ENCODE measurements around the gene TBC1D22A. TPM values are rescaled to one million over a fixed set of nuclear protein-coding genes. Genes with fewer than 3 reads are reported as not detected.

TBC1D22A gene
- total and polyA plus RNA-seq, 2 donors from 2014 or later: 24.6 to 39.4 TPM

DNA sequence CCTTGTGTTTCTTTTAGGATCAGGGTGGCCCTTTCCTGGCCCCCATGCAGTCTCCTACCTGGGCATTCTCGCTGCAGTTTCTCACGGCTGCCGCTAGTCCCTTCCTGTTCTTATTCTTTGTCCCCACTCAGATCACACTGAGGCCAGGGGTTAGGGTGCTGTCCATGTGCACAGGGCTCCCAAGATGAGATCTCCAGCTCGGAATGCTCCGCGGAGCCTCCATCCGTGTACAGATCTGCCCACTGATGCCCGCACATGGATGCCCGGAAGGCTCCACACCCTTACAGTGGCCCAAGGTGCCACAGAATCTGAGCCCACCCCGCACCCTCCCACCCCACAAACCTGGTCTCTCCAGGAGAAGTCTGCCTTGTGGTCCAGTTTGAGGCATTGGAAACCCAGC is 457.3 kb downstream of the TBC1D22A start:
- no peak overlapping the region for H3K9ac ChIP-seq (ENCODE audit: low read length in 3 of 3)
- H3K4me3 ChIP-seq (ENCODE audit: low read length in 3 of 3): no peak overlapping the region
- no peak overlapping the region for H3K27ac ChIP-seq (ENCODE audit: low read depth in 2 of 2, low read length in 2 of 2)
- H3K9me3 ChIP-seq (ENCODE audit: control insufficient read depth in 2 of 3, insufficient read depth in 1 of 3, low read length in 3 of 3): no peaks in the 10 kb centered on the region
- no peaks in the 10 kb centered on the region for H3K36me3 ChIP-seq (ENCODE audit: control insufficient read depth in 2 of 3, insufficient read depth in 3 of 3, low read length in 3 of 3)
- intact Hi-C loops (cut with DNase I): no loop called here
- no peak for DNase-seq
- TF ChIP-seq, protein P1, sequence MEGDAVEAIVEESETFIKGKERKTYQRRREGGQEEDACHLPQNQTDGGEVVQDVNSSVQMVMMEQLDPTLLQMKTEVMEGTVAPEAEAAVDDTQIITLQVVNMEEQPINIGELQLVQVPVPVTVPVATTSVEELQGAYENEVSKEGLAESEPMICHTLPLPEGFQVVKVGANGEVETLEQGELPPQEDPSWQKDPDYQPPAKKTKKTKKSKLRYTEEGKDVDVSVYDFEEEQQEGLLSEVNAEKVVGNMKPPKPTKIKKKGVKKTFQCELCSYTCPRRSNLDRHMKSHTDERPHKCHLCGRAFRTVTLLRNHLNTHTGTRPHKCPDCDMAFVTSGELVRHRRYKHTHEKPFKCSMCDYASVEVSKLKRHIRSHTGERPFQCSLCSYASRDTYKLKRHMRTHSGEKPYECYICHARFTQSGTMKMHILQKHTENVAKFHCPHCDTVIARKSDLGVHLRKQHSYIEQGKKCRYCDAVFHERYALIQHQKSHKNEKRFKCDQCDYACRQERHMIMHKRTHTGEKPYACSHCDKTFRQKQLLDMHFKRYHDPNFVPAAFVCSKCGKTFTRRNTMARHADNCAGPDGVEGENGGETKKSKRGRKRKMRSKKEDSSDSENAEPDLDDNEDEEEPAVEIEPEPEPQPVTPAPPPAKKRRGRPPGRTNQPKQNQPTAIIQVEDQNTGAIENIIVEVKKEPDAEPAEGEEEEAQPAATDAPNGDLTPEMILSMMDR (IDR thresholded peaks at IDR 0.05; ENCODE audit: borderline replicate concordance, extremely low read depth, insufficient read depth): no peak
- H3K4me1 ChIP-seq (ENCODE audit: control insufficient read depth in 2 of 3, insufficient read depth in 2 of 3, low read depth in 1 of 3, low read length in 3 of 3): no peaks in the 10 kb centered on the region
- H3K27me3 ChIP-seq (ENCODE audit: control insufficient read depth, insufficient read depth, low read length): no peaks in the 10 kb centered on the region
- no peak for FAIRE-seq

DNA sequence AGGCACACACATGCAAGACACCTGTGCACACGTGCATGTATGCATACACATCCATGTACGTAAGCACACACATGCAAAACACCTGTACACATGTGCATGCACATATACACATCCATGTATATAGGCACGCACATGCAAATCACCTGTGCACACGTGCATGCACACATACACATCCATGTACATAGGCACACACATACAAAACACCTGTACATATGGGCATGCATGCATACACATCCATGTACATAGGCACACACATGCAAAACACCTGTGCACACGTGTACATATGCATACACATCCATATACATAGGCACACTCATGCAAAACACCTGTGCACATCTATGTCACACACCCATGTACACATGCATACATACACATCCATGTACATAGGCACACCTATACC is 458.3 kb downstream of the TBC1D22A start:
- DNase-seq: no peak
- no peaks in the 10 kb centered on the region for H3K9me3 ChIP-seq (ENCODE audit: control insufficient read depth in 2 of 3, insufficient read depth in 1 of 3, low read length in 3 of 3)
- H3K4me1 ChIP-seq (ENCODE audit: control insufficient read depth in 2 of 3, insufficient read depth in 2 of 3, low read depth in 1 of 3, low read length in 3 of 3): no peaks in the 10 kb centered on the region
- no peak for FAIRE-seq
- no peaks in the 10 kb centered on the region for H3K27me3 ChIP-seq (ENCODE audit: control insufficient read depth, insufficient read depth, low read length)
- intact Hi-C loops (cut with DNase I): no loop called here
- H3K4me3 ChIP-seq (ENCODE audit: low read length in 3 of 3): no peak overlapping the region
- H3K9ac ChIP-seq (ENCODE audit: low read length in 3 of 3): no peak overlapping the region
- no peaks in the 10 kb centered on the region for H3K36me3 ChIP-seq (ENCODE audit: control insufficient read depth in 2 of 3, insufficient read depth in 3 of 3, low read length in 3 of 3)
- no peak overlapping the region for H3K27ac ChIP-seq (ENCODE audit: low read depth in 2 of 2, low read length in 2 of 2)
- TF ChIP-seq, protein P1 (IDR thresholded peaks at IDR 0.05; ENCODE audit: borderline replicate concordance, extremely low read depth, insufficient read depth): no peak

DNA sequence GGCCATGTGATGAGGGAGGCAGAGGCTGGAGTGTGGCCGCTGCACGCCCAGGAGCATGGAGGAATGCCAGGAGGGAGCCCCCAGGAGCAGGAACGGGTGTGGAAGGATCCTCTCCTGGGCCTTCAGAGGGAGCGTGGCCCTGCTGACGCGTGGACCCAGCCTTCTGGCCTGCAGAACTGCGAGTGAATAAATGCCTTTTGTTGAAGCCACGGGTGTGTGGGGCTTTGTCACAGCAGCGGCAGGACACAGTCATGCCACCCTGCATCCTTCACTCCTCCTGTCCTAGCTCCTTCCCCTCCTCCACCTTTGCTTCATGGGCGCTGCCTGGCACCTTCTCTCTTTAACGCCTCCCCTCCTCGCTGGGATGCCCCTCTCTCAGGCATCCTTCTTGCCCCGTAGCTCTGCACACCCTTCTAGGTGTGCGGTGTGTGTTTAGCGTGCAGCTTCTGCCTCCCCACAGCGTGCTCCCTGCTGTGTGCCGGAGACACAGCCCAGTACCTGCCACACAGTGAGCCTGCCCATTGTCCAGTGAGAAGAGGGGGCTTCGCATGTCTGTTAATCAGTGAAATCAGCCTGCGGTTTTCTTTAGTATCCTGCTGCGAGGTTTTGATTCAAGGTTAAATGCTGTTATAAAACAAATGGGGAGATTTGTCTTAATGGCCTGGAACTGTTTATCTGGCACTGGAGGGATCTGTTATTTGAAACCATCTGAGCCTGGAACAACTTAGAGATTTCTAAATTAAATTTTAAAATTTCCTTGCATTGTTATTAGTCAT is 459.6 kb downstream of the TBC1D22A start:
- Histone ChIP-seq H3K9ac (ENCODE audit: low read length in 3 of 3) (no peak overlapping the region), H3K9me3 (ENCODE audit: control insufficient read depth in 2 of 3, insufficient read depth in 1 of 3, low read length in 3 of 3) (no peaks in the 10 kb centered on the region), H3K4me1 (ENCODE audit: control insufficient read depth in 2 of 3, insufficient read depth in 2 of 3, low read depth in 1 of 3, low read length in 3 of 3) (no peaks in the 10 kb centered on the region), H3K27ac (ENCODE audit: low read depth in 2 of 2, low read length in 2 of 2) (no peak overlapping the region), H3K4me3 (ENCODE audit: low read length in 3 of 3) (no peak overlapping the region), H3K27me3 (ENCODE audit: control insufficient read depth, insufficient read depth, low read length) (no peaks in the 10 kb centered on the region), H3K36me3 (ENCODE audit: control insufficient read depth in 2 of 3, insufficient read depth in 3 of 3, low read length in 3 of 3) (no peaks in the 10 kb centered on the region)
- intact Hi-C loops (cut with DNase I): no loop called here
- peak in 2 of 5 donors; percentile 35 to 49 for DNase-seq
- FAIRE-seq: no peak
- TF ChIP-seq, protein P1 (IDR thresholded peaks at IDR 0.05; ENCODE audit: borderline replicate concordance, extremely low read depth, insufficient read depth): no peak

Other genes with a start within 250 kb of the TBC1D22A start
- gene CELSR1, start 225.0 kb upstream of the TBC1D22A start, total RNA-seq: 49.9 TPM
- 15.7 TPM for gene CELSR1, start 225.0 kb upstream of the TBC1D22A start, polyA plus RNA-seq (ENCODE audit: insufficient read depth, low read depth, low replicate concordance)
- 58.2 TPM for gene GRAMD4, start 142.3 kb upstream of the TBC1D22A start, total RNA-seq
- 12.1 TPM for gene GRAMD4, start 142.3 kb upstream of the TBC1D22A start, polyA plus RNA-seq (ENCODE audit: insufficient read depth, low read depth, low replicate concordance)
- gene CERK, start 24.4 kb upstream of the TBC1D22A start, total RNA-seq: 28.2 TPM
- 21.6 TPM for gene CERK, start 24.4 kb upstream of the TBC1D22A start, polyA plus RNA-seq (ENCODE audit: insufficient read depth, low read depth, low replicate concordance)